ENCODE data around the gene NEMP1. TPM values are rescaled to one million over a fixed set of nuclear protein-coding genes. Genes with fewer than 3 reads are reported as not detected.

The NEMP1 gene
- total RNA-seq, 1 donor from 2014 or later, result 14.1 TPM

GRCh38 chr12:57090924-57091637 is 12.5 kb upstream of the NEMP1 start:
- ATAC-seq (no peak), DNase-seq (no peak)
- no peaks in the 10 kb centered on the region for H3K27me3 ChIP-seq
- intact Hi-C loops (cut with DNase I), result no loop called here
- H3K4me3 ChIP-seq, result peak overlapping the region; percentile 88
- peaks cover 41% of the 10 kb centered on the region for H3K36me3 ChIP-seq
- no peak for TF ChIP-seq CTCF (IDR thresholded peaks at IDR 0.05)
- no peaks in the 10 kb centered on the region for H3K9me3 ChIP-seq
- H3K27ac ChIP-seq, result peak overlapping the region; percentile 87
- peaks cover 47% of the 10 kb centered on the region for H3K4me1 ChIP-seq

GRCh38 chr12:57090490-57090889 is 11.9 kb upstream of the NEMP1 start:
- TF ChIP-seq CTCF (IDR thresholded peaks at IDR 0.05), result no peak
- intact Hi-C loops (cut with DNase I), result no loop called here
- no peaks in the 10 kb centered on the region for H3K27me3 ChIP-seq
- peaks cover 36% of the 10 kb centered on the region for H3K36me3 ChIP-seq
- H3K4me3 ChIP-seq, result peak overlapping the region; percentile 88
- no peaks in the 10 kb centered on the region for H3K9me3 ChIP-seq
- peaks cover 49% of the 10 kb centered on the region for H3K4me1 ChIP-seq
- ATAC-seq (no peak), DNase-seq (no peak)
- peak overlapping the region; percentile 87 for H3K27ac ChIP-seq

GRCh38 chr12:57089271-57090245 is 11.0 kb upstream of the NEMP1 start:
- ATAC-seq (peak; percentile 3), DNase-seq (peak; percentile 91)
- intact Hi-C loops (cut with DNase I), result no loop called here
- Histone ChIP-seq H3K9me3 (no peaks in the 10 kb centered on the region), H3K36me3 (peaks cover 26% of the 10 kb centered on the region), H3K27ac (peak overlapping the region; percentile 87), H3K27me3 (no peaks in the 10 kb centered on the region), H3K4me3 (peak overlapping the region; percentile 88), H3K4me1 (peaks cover 46% of the 10 kb centered on the region)
- TF ChIP-seq CTCF (IDR thresholded peaks at IDR 0.05), result no peak

GRCh38 chr12:57088354-57089270 is 10.0 kb upstream of the NEMP1 start, which contains the start of gene NAB2:
NAB2 (plus strand) TSS chr12:57089114; CDS start chr12:57089272, 158 bp downstream.
- Histone ChIP-seq H3K27ac (peak within 1 kb of the TSS; percentile 99), H3K36me3 (peaks cover 22% of the 10 kb centered on the region), H3K4me1 (peaks cover 39% of the 10 kb centered on the region), H3K4me3 (peak within 1 kb of the TSS; percentile 88), H3K27me3 (no peaks in the 10 kb centered on the region), H3K9me3 (no peaks in the 10 kb centered on the region)
- ATAC-seq, result peak; percentile 79
- TF ChIP-seq CTCF (IDR thresholded peaks at IDR 0.05), result no peak
- intact Hi-C loops (cut with DNase I), result no loop called here
- peak; percentile 99 for DNase-seq

Measured in upper lobe of right lung (tissue), 1 donor.